ENCODE measurements around the gene GRB10.

The GRB10 gene

GRCh38 chr7:50803359-50804337 lies 21.0 kb upstream of the GRB10 start:
- peak; percentile 27 for DNase-seq

- no peak for DNase-seq
Measured at GRCh38 chr7:50801907-50802306, 19.2 kb upstream of the GRB10 start.

GRCh38 chr7:50799873-50800272 lies 17.2 kb upstream of the GRB10 start:
- no peak for DNase-seq

GRCh38 chr7:50798126-50798525 lies 15.4 kb upstream of the GRB10 start:
- no peak for DNase-seq

GRCh38 chr7:50795831-50796230 lies 13.1 kb upstream of the GRB10 start:
- DNase-seq = no peak

GRCh38 chr7:50795253-50795652 lies 12.6 kb upstream of the GRB10 start:
- DNase-seq = no peak

GRCh38 chr7:50793947-50794570 lies 11.4 kb upstream of the GRB10 start:
- no peak for DNase-seq

GRCh38 chr7:50793120-50793946 lies 10.6 kb upstream of the GRB10 start:
- DNase-seq = no peak

GRCh38 chr7:50792342-50793119 lies 9.8 kb upstream of the GRB10 start:
- DNase-seq = peak; percentile 36

GRCh38 chr7:50791938-50792341 lies 9.2 kb upstream of the GRB10 start:
- DNase-seq = no peak

GRCh38 chr7:50791363-50791937 lies 8.8 kb upstream of the GRB10 start:
- DNase-seq = no peak

- no peak for DNase-seq
Measured at GRCh38 chr7:50790381-50790780, 7.7 kb upstream of the GRB10 start.

GRCh38 chr7:50788382-50788781 lies 5.7 kb upstream of the GRB10 start:
- DNase-seq = no peak

GRCh38 chr7:50787825-50788224 lies 5.1 kb upstream of the GRB10 start:
- DNase-seq = no peak

GRCh38 chr7:50785346-50785745 lies 2.6 kb upstream of the GRB10 start:
- DNase-seq = no peak

GRCh38 chr7:50783801-50784507 lies 1.3 kb upstream of the GRB10 start:
- DNase-seq = no peak

- no peak for DNase-seq
Measured at GRCh38 chr7:50783303-50783702, 607 bp upstream of the GRB10 start.

- DNase-seq = no peak
Measured at GRCh38 chr7:50781381-50782293, 1.1 kb downstream of the GRB10 start.

- no peak for DNase-seq
Measured at GRCh38 chr7:50780436-50780835, 2.3 kb downstream of the GRB10 start.

GRCh38 chr7:50779427-50779826 lies 3.3 kb downstream of the GRB10 start:
- DNase-seq = no peak

All from kidney glomerular epithelial cell (primary cell).